RPMI7951 (cell line): ENCODE measurements around the gene ZDHHC14. TPM values are rescaled to one million over a fixed set of nuclear protein-coding genes. Genes with fewer than 3 reads are reported as not detected.

Source experiments
- DNase-seq: peaks from one replicate; pipeline ENCODE4 v3.0.0-alpha.2; 2012; ENCODE audit warnings: low read depth
- total RNA-seq: library from RNA; depleted of rRNA; stranded (reverse); fragments of >200 nt; shearing (Covaris generic); gene quantifications from 2 replicates; pipeline ENCODE4 v1.2.3, GENCODE V29; 2014

ZDHHC14 gene
- total RNA-seq, 1 experiment from 2014 or later: 1.8 TPM

DNA sequence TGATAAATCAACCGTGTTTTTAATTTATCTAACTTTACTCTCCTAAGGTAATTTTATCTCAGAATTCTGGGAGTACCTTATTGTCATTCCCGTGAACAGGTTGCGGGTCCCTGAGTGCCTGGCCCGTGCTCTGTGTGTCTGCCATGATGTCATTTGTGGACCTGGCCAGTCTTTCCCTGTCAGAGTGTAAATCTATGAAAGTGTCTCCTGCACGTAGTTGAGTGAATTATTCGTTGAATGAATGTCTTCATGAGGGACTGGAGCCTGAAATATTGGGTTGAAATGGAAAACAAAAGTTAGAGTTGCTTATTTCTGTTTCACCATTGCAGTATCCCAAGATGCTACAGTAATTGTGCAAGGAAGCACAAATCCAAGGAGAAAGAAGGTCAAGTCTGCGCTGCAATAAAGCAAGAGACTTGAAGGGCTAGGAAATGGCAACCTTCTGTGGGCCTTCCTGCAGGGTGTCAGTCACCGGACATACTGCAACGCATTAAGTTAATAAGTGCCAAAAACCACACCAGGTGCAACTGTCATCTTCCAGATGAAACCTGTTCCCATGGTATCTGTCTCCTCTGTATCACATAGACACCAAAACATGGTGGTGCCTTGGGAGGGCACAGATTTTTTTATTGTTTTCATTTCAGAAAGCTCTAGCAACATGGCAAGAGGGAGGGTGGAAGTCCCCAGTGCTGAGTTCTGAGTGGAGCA is 135.5 kb downstream of the ZDHHC14 start:
- DNase-seq: no peak

DNA sequence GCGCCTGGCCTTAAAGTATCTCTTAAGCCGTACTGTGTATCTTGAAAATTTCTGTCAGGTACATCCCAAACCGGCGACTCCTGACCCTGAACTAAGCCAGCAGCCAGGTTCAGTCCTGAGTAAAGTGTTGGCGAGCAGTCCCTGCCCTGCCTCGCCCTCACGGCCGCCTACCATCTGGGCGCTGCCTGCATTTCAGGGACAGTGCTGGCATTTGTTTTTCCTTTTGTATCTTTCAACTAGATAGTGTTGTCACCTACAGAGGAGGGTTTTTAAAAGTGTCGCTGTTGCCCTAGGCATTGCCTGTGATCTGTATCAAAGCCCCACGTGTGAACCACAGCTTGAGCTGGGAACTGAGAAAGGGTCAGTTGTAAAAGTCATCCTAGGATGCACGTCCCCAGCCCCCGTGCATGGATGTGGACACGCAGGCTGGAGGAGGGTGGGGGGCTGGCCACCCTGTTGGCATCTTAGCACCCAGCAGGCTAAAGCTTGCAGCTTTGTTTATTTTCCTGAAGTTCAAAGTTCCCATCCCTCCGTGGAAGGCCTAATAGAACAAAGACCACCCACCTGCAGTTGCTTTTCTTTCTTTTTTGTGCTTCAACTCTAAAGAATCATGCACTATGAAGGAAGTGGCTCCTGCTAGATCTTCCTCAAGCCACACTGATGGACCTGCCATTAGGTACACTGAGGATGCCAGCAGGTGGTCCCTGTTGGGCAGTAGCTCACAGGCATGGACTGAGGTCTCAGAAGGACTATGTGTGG is 136.8 kb downstream of the ZDHHC14 start:
- DNase-seq: no peak

DNA sequence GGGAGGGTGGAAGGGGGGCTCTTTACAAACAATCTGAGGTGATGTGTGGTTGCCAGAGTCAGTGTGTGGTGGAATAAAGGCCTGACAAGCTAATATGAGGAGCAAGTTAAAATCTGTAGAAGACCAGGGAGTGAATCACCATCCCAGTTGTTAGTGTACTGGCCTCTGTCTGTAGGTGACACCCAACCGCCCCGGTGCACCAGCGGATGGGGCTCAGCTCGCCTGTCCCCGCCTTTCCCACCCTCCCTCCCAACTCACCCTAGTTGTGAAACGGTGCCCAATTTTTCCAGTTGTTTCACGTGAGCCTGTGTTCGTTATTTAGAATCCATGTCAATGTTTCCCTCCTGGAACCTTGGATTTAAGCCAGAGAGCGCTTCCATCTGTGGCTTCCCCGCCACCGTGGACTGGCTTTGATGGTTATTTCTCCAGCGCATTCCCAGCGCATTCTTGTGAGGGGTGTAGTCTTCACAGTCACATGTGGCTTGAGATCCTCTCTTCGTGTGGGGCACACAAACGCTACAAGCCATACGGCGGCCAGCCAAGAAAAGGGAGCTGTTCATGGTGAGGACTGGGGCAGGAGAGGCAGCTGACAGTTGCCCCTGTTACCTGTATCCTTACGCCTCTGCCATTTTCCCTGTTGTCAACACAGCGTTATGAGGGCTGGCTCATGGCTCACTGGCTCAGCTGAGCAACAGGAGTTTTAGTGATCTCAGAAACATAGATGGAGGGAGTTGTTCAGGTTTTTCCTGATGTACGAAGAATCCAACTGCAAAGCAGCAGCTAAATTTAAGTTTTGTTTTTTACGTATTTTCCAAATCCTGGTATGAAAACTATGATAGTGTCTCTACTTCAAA is 137.6 kb downstream of the ZDHHC14 start:
- DNase-seq: no peak

DNA sequence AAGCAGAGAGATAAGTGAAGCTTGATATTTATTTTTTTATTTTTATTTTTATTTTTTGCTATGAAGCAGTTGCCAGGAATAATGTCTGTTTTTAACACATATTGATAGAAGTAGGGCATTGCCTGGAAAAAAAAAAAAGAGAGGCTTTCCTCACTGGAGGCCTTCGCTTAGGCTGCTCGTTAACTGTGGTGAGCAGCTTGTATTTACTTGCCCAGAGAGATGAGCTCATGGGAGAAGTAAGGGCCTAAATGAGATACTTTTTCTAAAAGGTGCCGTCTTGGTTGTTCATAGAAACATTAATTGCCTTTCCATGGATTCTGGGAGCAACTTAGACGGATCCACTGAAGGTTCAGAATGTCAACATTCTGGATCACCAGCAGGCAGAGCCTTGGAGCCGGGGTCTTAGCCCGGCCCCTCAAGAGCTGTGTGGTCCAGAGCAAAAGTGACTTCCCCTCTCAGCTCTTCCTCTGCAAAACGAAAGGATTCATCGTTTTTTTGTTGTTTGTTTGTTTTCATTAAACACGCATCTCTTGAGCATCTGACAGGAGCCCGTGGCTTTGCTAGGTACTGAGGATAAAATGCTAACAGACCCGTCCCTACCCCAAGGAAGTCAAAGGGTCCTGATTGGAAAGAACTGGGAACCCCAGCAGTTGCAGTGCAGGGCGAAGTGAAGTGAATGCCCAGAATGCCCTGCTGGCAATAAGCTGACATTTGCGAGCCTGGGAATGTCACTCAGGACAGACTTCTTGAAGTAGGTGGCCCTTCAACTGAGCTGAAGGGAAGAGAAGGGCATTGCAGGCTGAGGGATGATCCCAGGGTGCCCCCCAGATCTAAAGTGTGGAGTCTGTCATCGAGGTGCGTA is 138.5 kb downstream of the ZDHHC14 start:
- no peak for DNase-seq

DNA sequence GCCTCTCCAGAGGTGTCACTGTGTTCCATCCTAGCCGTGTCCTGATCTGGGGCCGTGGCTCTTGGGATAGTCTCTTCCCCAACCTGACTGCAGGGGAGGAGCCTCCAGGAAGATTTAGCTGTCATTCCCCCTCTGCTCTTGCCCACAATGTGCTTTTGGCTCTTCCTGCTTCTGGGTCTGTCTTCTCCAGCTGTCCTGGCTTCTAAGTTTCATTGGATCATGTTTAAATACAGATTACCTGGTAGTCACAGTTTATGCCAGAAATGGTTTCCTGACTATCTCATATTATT is 139.1 kb downstream of the ZDHHC14 start:
- no peak for DNase-seq

DNA sequence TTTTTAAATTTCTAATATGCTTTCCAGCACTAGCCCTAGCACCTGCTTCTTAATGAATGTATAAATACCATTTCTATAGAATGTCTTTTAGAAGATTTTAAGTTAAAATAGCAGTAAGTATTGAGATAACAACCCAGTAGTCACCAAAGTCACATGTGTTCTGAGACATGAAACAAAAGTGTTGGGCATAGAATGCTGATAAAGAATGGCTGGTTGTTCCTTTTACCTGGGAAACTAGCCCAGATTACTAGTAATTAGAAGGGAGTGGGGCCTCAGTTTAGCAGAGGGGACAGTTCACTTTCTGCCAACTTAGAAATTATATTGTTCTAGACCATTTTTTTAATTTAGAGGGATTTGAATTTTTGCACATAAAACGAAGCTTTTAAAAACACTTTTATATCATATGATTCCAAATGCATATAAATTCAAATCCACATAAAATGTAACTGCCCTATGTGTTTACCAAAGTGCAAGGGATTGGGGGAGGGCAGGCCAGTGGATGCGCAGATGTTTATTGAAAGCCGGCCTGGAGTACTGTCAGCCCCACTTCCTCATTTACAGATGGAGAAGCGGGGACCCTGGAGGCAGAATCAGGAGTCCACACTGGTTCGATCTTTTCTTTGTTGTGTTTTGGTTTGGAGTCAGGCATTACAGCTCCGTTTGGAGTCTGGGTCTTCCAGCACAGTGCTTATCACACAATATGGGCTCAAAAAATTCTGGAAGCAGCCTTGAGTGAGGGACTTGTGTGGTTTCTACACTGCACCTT is 139.8 kb downstream of the ZDHHC14 start:
- DNase-seq: no peak

DNA sequence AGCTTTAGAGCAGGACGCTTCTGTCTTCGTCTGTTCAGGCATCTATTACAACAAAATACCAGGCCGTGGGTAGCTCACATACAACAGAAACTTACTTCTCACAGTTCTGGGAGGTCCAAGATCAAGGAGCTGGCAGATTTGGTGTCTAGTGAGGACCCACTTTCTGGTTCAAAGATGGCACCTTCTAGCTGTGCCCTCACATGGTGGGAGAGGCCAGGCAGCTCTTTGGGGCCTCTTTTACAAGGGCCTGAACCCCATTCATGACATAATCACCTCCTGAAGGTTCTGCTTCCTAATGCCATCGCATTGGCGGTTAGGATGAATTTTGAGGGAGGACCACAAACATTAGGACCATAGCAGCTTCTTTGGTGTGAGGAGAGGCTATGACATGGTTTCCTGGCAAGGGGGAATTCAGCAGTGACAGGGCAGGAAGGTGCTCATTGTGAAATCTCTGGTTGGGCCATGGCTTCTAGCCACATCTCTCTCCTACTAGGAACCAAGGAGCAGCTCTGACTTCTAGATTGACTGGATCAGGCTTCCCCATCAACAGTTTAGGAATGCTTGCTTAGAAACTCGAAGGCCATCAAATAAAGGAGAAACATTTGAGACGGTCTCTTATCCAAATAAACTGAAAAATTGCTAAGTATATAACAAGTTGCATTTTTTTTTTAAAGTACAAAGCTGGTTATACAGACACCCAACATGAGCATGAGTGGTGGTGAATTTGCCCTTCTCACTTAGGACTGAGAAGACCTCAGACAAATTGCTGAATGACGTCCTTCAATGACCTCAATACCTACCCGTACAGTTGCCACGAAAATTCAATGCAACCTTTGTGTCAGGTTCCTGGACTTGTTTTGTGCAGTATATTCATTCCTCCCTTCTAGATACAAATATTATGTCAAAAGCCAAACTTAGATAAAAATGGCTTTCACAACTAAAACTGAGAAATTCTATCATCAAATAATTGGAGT is 140.7 kb downstream of the ZDHHC14 start:
- no peak for DNase-seq

DNA sequence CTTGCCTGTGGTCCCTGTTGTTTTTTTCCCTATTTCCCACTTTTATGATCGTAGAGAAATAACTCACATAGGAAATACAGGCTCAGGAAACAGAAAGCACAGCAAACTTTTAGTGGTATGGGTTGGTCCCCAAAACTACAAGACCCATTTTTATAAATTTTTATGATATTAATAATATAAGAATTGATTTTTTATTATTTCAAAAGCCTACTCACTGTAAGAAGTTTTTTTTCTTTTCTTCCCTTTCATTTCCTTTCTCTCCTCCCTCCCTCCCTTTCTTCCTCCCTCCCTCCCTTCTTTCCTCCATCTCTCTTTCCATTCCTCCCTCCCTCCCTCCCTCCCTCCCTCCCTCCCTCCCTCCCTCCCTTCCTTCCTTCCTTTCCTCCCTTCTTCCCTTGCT is 141.5 kb downstream of the ZDHHC14 start:
- no peak for DNase-seq

DNA sequence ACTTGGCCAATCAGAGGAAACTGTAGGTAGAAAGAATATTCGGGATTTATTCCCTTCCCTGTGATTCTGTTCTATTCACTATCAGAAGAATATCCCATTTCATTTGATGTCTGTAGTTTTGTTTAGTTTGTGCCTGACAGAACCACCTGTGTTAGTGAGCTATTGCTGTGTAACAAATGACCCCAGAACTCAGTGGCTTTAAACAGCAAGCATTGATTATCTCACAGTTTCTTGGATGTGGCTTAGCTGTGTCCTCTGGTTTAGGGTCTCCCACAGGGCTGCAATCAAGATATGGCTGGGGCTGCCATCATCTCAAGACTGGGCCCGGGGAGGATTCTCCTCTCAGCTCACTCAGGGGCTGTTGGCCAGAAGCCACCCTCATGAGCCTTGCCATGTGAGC is 143.7 kb downstream of the ZDHHC14 start:
- DNase-seq: no peak

DNA sequence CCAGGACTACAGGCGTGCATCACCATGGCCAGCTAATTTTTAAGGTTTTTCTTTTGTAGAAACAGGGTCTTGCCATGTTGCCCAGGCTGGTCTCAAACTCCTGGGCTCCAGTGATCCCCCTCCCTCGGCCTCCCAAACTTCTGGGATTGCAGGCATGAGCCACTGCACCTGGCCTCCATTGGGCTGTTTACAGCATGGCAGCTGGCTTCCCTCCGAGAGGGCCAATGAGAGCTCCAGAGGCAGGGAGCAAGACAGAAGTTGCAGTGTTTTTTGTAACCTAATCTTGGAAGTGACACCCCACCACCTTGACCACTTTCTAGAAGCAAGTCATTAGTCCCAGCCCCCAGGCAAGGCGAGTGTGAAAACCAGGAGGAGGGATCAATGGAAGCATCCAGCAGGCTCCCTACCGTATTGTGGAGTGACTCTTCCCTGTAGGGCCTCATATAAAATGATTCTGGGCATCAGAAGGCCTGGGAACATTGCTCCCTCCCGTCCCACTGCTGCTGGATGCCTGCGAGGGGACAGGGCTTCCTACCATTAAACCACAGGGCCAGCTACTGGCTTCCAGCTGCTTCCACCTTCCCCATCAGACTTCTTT is 144.4 kb downstream of the ZDHHC14 start:
- DNase-seq: no peak

DNA sequence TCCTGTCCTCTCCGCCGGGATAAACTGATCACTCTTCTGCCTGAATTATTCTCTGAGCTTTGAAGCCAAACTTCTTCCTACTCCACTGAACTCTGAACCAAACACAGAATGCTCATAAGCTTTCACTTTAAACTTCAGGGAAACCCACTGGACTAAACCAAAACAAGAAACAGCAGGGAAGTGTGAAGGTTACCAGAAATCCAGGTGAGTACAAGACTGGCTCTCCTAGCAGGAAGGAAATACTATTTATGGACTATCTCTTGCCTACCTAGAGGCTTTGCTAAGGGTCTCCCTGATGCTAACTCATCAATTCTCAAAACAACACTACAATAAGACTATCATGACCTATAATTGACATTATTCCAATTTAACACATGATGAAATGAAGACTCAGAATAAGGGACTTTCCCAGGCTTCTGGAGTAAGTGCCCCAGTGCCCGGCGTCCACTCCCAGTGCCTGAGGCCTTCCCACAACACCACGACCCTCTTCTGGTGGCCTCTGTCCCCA is 145.0 kb downstream of the ZDHHC14 start:
- DNase-seq: no peak

DNA sequence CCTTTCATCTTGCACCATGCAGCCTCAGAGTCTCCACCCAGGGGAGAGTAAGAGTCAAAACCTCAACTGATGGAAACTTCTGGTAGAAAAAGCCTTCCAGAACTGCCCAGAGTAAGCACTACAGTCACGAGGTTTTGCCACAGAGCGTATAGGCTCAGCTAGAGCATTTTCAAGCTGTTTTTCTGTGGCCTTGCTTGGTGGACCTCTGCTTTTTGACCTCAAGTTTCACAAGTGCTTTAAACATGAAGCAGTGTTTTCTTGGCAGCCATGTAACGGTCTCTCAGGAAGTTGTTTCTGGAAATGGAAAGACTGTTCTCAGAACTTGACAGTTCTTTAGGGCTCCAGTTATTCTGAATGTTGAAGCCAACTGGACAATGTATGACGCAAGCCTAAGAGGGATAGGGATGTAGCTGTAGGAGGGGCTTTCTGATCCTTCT is 146.5 kb downstream of the ZDHHC14 start:
- no peak for DNase-seq

DNA sequence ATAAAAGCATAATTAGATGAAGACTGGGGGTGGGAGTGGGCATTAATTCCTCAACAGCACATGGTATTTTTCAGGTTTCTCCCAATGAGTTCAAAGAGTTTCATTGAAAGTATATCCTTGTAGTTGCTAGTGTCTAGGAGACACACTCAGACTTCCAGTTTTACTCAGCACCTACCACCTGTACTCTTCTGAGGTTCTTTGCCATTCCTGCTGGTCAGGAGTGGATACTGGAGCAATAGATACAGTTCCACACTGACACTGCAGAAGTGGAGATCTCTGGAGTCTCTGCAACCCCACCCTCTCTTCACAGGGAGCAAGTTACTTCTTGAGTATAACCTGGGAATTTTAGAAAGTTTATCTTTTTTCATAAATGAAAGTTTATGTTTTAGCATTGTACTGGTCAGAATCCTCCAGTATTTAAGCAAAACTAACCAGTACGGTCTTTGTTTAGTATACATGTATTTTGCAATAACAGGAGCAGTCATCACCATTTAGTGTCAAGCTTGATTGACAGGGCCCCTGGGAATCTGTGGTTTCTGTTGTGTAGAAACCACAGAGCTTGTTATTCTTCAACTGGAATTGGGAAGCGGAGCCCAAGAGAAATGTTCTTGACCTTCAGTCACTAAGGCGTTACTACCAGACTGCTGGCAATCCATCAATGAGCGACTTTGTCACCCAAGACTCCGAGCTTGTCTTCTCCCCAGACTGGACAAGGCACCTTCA is 148.1 kb downstream of the ZDHHC14 start:
- peak; percentile 30 for DNase-seq

DNA sequence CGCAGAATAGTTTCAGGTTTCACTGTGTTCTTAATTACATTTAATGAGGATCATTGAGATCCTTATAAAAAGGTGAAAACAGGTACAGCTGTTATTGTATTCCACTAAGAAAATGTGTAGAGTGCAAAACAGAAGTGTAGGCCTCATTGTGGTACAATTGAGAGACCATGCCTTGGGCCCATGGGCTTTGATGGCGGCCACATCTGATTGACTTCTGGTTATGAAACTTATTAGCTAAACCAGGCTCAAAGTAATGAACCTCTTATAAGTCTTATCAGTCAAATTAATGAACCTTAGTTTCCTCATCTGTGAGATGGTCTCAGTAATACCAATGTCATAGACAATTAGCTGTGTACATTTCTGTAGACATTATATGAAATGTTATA is 148.7 kb downstream of the ZDHHC14 start:
- DNase-seq: no peak

DNA sequence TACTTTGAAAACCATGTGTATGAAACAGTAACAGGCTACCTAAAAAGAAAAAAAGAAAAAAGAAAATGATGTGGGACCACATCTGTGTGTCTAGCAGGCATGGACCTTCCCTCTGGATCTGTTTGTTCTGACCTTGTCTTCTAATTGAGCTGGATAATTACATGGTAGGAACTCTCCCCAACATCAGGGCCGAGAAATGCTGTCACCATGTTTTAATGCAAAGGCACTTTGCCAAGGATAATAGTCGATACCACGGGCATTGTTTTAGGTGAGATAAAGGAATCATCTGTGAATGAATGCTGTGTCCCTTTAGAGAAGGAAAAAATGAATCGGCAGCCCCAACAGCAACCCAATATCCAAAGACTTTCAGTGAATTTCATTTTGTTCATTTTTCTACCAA is 149.1 kb downstream of the ZDHHC14 start:
- DNase-seq: no peak

DNA sequence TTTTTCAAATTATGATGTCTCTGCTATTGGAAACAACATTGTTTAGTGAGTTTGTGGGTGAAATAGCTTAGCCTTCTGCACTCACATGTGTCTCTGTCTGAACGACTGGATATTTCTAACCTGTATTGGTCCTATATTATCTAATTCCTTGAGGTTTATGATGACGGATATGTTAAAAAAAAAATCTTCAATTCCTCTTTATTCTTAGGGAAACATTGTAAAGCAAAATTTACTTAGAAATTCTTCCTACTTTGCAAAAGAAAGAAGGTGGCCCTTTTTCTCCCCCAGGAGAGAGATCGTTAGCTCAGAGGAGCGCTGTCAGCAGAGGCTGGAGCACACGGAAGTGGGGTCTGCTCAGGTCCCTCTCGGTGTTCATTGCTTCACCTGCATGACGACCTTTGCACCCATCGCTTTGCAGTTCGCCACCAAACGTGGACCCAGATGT is 149.8 kb downstream of the ZDHHC14 start:
- DNase-seq: no peak

DNA sequence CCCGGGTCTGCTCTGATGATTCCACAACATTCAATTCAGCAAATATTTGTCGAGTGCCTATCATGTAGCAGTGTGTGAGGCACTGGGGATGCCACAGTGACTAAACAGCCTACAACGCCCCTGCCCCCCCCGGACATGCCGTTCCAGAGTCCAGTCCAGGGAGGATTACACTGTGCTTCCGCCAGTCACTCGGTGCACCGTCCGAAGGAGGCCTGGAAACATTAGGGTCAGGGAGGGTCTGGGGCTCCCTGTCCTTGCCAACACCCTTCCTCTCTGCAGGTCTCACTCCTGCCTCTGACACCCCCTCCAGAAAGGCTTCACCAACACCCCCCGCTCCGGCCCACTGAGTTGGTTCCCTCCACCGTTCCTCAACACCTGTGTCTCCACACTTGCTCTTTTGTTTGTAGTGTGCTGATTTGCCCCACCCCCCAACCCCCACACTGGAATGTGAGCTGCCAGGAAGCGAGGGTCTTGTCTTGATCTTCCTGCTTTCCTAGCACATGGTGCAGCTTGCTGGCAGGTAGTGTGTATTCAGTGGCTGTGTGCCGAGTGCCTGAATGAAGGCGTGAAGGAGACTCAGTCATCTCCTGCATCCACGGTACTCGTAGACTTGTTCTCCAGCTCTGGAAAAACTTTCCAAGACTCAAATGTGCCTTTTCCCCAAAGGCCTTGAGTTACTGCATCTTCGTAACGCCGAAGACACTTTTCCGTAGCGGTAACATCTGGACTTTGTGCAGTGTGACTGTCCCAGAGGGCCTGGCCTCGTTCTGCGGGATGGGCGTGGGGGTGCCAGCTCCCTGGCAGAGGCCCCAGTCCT is 150.4 kb downstream of the ZDHHC14 start:
- no peak for DNase-seq

DNA sequence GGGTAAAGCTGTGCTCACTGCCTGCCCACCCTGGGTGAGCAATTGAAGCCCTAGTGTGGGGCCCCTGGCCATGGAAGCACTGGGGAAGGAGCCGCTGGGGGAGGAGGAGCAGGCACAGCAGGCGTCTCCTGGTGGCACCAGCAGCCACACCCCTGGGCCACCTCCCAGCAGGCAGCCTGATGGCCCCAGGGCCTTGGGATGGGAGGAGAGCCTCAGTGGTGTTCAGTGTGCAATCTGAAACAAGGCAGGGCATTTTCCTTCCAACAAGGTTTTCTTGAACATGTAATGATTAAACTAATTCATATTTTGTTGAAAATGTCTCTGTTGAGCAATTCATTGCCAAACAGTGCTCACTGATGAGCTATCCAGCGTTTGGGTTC is 151.0 kb downstream of the ZDHHC14 start:
- DNase-seq: no peak
